ENCODE results near the gene NUBPL. TPM values are rescaled to one million over a fixed set of nuclear protein-coding genes. Genes with fewer than 3 reads are reported as not detected.
A peak's percentile ranks its signal among the peaks of the same experiment; 100 is the strongest.

Gene NUBPL
- total RNA-seq, 1 experiment from 2014 or later: 50.2 TPM

GRCh38 chr14:31897581-31898186 lies 336.5 kb downstream of the NUBPL start:
- DNase-seq: peak; percentile 57
- H3K36me3 ChIP-seq (ENCODE audit: insufficient read depth, low read length): no peaks in the 10 kb centered on the region
- no peaks in the 10 kb centered on the region for H3K79me2 ChIP-seq (ENCODE audit: low read length)
- no peak overlapping the region for H3K4me3 ChIP-seq (ENCODE audit: low read length)
- peak overlapping the region; percentile 74 for H3K4me2 ChIP-seq (ENCODE audit: low read depth, low read length, poor library complexity, severe bottlenecking)
- H4K20me1 ChIP-seq (ENCODE audit: insufficient read depth, low read depth, low read length): no peaks in the 10 kb centered on the region
- H3K4me1 ChIP-seq (ENCODE audit: low read length): peaks cover 71% of the 10 kb centered on the region
- peak overlapping the region; percentile 95 for H3K27ac ChIP-seq (ENCODE audit: low read length)
- H3K9ac ChIP-seq (ENCODE audit: low read length): peak overlapping the region; percentile 22
- H3K9me2 ChIP-seq (replicated peaks; ENCODE audit: insufficient read depth, low read length): no peaks in the 10 kb centered on the region
- no peaks in the 10 kb centered on the region for H3K27me3 ChIP-seq (ENCODE audit: low read length)
- no peaks in the 10 kb centered on the region for H3K9me3 ChIP-seq (ENCODE audit: low read length)
- peak overlapping the region; percentile 78 for H2AFZ ChIP-seq (ENCODE audit: low read length)

GRCh38 chr14:31898838-31899528 lies 337.8 kb downstream of the NUBPL start:
- Histone ChIP-seq H3K9ac (ENCODE audit: low read length) (peak overlapping the region; percentile 57), H2AFZ (ENCODE audit: low read length) (peak overlapping the region; percentile 68), H4K20me1 (ENCODE audit: insufficient read depth, low read depth, low read length) (no peaks in the 10 kb centered on the region), H3K9me2 (replicated peaks; ENCODE audit: insufficient read depth, low read length) (no peaks in the 10 kb centered on the region), H3K27ac (ENCODE audit: low read length) (peak overlapping the region; percentile 95), H3K4me2 (ENCODE audit: low read depth, low read length, poor library complexity, severe bottlenecking) (peak overlapping the region; percentile 74), H3K79me2 (ENCODE audit: low read length) (no peaks in the 10 kb centered on the region), H3K36me3 (ENCODE audit: insufficient read depth, low read length) (no peaks in the 10 kb centered on the region), H3K27me3 (ENCODE audit: low read length) (no peaks in the 10 kb centered on the region), H3K9me3 (ENCODE audit: low read length) (no peaks in the 10 kb centered on the region), H3K4me3 (ENCODE audit: low read length) (peak overlapping the region; percentile 40), H3K4me1 (ENCODE audit: low read length) (peaks cover 63% of the 10 kb centered on the region)
- DNase-seq: peak; percentile 91

DNA sequence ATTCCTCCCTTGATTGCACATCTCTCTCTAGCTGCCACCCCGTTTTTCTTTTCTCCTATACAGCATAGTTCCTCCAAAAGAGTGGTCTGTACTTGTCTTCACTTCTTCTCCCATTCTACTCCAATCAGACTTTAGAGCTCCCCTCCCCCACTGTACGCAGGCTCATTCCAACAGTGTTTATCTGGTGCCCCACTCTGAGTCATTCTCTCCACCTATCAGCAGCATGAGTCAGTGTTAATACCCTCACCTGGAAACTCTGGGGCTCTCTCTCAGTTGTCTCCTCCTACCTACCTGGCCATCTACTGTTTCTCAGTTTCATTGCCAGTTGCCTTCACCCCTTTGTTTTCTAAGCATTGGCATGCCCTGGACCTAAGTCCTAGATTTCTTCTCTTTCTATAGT lies 340.8 kb downstream of the NUBPL start:
- H3K4me1 ChIP-seq (ENCODE audit: low read length): peaks cover 46% of the 10 kb centered on the region
- H4K20me1 ChIP-seq (ENCODE audit: insufficient read depth, low read depth, low read length): no peaks in the 10 kb centered on the region
- H3K4me2 ChIP-seq (ENCODE audit: low read depth, low read length, poor library complexity, severe bottlenecking): no peak overlapping the region
- H3K9me3 ChIP-seq (ENCODE audit: low read length): peaks cover 3% of the 10 kb centered on the region; the same call in 1 of the 2 replicates
- H3K9me2 ChIP-seq (replicated peaks; ENCODE audit: insufficient read depth, low read length): no peaks in the 10 kb centered on the region
- H3K79me2 ChIP-seq (ENCODE audit: low read length): no peaks in the 10 kb centered on the region
- H3K9ac ChIP-seq (ENCODE audit: low read length): no peak overlapping the region
- H3K4me3 ChIP-seq (ENCODE audit: low read length): no peak overlapping the region
- no peak overlapping the region for H2AFZ ChIP-seq (ENCODE audit: low read length)
- H3K27me3 ChIP-seq (ENCODE audit: low read length): no peaks in the 10 kb centered on the region
- no peaks in the 10 kb centered on the region for H3K36me3 ChIP-seq (ENCODE audit: insufficient read depth, low read length)
- H3K27ac ChIP-seq (ENCODE audit: low read length): no peak overlapping the region; the same call in 1 of the 2 replicates
- no peak for DNase-seq

GRCh38 chr14:31902945-31903646 lies 341.9 kb downstream of the NUBPL start:
- H3K4me3 ChIP-seq (ENCODE audit: low read length): no peak overlapping the region
- no peaks in the 10 kb centered on the region for H3K27me3 ChIP-seq (ENCODE audit: low read length)
- no peak overlapping the region for H3K4me2 ChIP-seq (ENCODE audit: low read depth, low read length, poor library complexity, severe bottlenecking)
- no peak for DNase-seq
- H3K4me1 ChIP-seq (ENCODE audit: low read length): peaks cover 35% of the 10 kb centered on the region
- no peaks in the 10 kb centered on the region for H4K20me1 ChIP-seq (ENCODE audit: insufficient read depth, low read depth, low read length)
- no peaks in the 10 kb centered on the region for H3K79me2 ChIP-seq (ENCODE audit: low read length)
- H3K9ac ChIP-seq (ENCODE audit: low read length): no peak overlapping the region
- no peak overlapping the region for H2AFZ ChIP-seq (ENCODE audit: low read length)
- H3K27ac ChIP-seq (ENCODE audit: low read length): no peak overlapping the region
- no peaks in the 10 kb centered on the region for H3K36me3 ChIP-seq (ENCODE audit: insufficient read depth, low read length)
- peaks cover 3% of the 10 kb centered on the region; the same call in 1 of the 2 replicates for H3K9me3 ChIP-seq (ENCODE audit: low read length)
- no peaks in the 10 kb centered on the region for H3K9me2 ChIP-seq (replicated peaks; ENCODE audit: insufficient read depth, low read length)

GRCh38 chr14:31909977-31910376 lies 348.8 kb downstream of the NUBPL start:
- Histone ChIP-seq H3K9me2 (replicated peaks; ENCODE audit: insufficient read depth, low read length) (no peaks in the 10 kb centered on the region), H3K4me3 (ENCODE audit: low read length) (no peak overlapping the region), H3K36me3 (ENCODE audit: insufficient read depth, low read length) (no peaks in the 10 kb centered on the region), H3K27me3 (ENCODE audit: low read length) (no peaks in the 10 kb centered on the region), H3K4me2 (ENCODE audit: low read depth, low read length, poor library complexity, severe bottlenecking) (no peak overlapping the region), H3K9me3 (ENCODE audit: low read length) (peaks cover 19% of the 10 kb centered on the region), H3K79me2 (ENCODE audit: low read length) (no peaks in the 10 kb centered on the region), H4K20me1 (ENCODE audit: insufficient read depth, low read depth, low read length) (no peaks in the 10 kb centered on the region), H3K27ac (ENCODE audit: low read length) (no peak overlapping the region), H3K4me1 (ENCODE audit: low read length) (peaks cover 3% of the 10 kb centered on the region; the same call in 1 of the 2 replicates), H2AFZ (ENCODE audit: low read length) (no peak overlapping the region), H3K9ac (ENCODE audit: low read length) (no peak overlapping the region)
- DNase-seq: no peak

Small RNA genes within 50 kb of the gene (small RNA-seq; reads per million reads assigned to genes)
- gene RNU6-455P (not detected), gene RNU6-602P (not detected)

Other genes starting within 250 kb of the NUBPL start
- 19.3 and 47.4 TPM in 2 replicates for gene HEATR5A, start 140.9 kb upstream of the NUBPL start, total RNA-seq (2014; rRNA removed; shearing (Covaris generic); ENCODE audit: low replicate concordance)
- gene DTD2, start 103.9 kb upstream of the NUBPL start, total RNA-seq (2014; rRNA removed; shearing (Covaris generic); ENCODE audit: low replicate concordance): 54.7 and 86.1 TPM in 2 replicates
- gene GPR33, start 73.4 kb upstream of the NUBPL start, total RNA-seq (2014; rRNA removed; shearing (Covaris generic); ENCODE audit: low replicate concordance): not detected in 2 replicates